Gastroesophageal sphincter (tissue), 4 donors: Measurements from ENCODE around the gene TMOD1. TPM values are rescaled to one million over a fixed set of nuclear protein-coding genes. Genes with fewer than 3 reads are reported as not detected.
A peak's percentile ranks its signal among the peaks of the same experiment; 100 is the strongest.
"Not testable (repeated sequence)": the region's sequence is repeated elsewhere in the genome, so short reads cannot be mapped to it uniquely, and the experiment has no call there.

Experiments used
- ATAC-seq: fragments of 150-250 bp; one replicate; pipeline ENCODE4 v1.9.1; 2016; ENCODE audit warnings: mild to moderate bottlenecking, moderate library complexity
- H3K27ac ChIP-seq, 4 donors: fragments of 200-600 bp; sonication (generic) in 3 of 4; 1 replicate in 3 of 4; 2 replicates in 1 of 4; pipeline ENCODE4 v1.5.1; 2016 to 2019
- H3K27me3 ChIP-seq: fragments of 200-600 bp; sonication (generic); one replicate; pipeline ENCODE4 v1.5.1; 2019
- H3K36me3 ChIP-seq, 2 donors: fragments of 200-600 bp; sonication (generic); one replicate each; pipeline ENCODE4 v1.5.1; 2019; ENCODE audit warnings: control low read depth in 1 of 2
- H3K4me1 ChIP-seq, 3 donors: fragments of 200-600 bp; sonication (generic); 1 replicate in 2 of 3; 2 replicates in 1 of 3; pipeline ENCODE4 v1.5.1; 2016 to 2019; ENCODE audit warnings: control low read depth in 2 of 3
- H3K4me3 ChIP-seq, 2 donors: fragments of 200-600 bp; sonication (generic); one replicate each; pipeline ENCODE4 v1.5.1; 2019; ENCODE audit warnings: mild to moderate bottlenecking in 1 of 2, moderate library complexity in 1 of 2
- H3K9me3 ChIP-seq, 3 donors: fragments of 200-600 bp; sonication (generic); one replicate each; pipeline ENCODE4 v1.5.1; 2017 to 2019; ENCODE audit warnings: control low read depth in 2 of 3
- CTCF ChIP-seq, 4 experiments: fragments of 200-600 bp in 2 of 4; fragments of 450-650 bp in 2 of 4; sonication (generic) in 1 of 4; IDR thresholded peaks; one replicate each; pipeline ENCODE4 v1.5.1; 2017 to 2019; ENCODE audit warnings: antibody characterized with exemption in 4 of 4, mild to moderate bottlenecking in 2 of 4, moderate library complexity in 2 of 4
- EP300 ChIP-seq: sonication (generic); formaldehyde crosslinking; IDR thresholded peaks from one replicate; pipeline ENCODE4 v1.6.1; 2017; ENCODE audit warnings: antibody characterized with exemption, mild to moderate bottlenecking
- POLR2A ChIP-seq, 2 donors: fragments of 450-650 bp; IDR thresholded peaks; one replicate each; pipeline ENCODE4 v1.6.1; 2017; ENCODE audit warnings: antibody characterized with exemption in 2 of 2, mild to moderate bottlenecking in 2 of 2, moderate library complexity in 1 of 2
- POLR2AphosphoS5 ChIP-seq: sonication (generic); formaldehyde crosslinking; IDR thresholded peaks from one replicate; pipeline ENCODE4 v1.6.1; 2017; ENCODE audit warnings: antibody characterized with exemption
- WGBS, 2 donors: methylation state at CpG; one replicate each; pipeline ENCODE4 v1.1.5; 2018; ENCODE audit warnings: low coverage in 1 of 2; 5-methylcytosine and 5-hydroxymethylcytosine counted together
- total RNA-seq, 4 donors: library from RNA; depleted of rRNA; stranded (reverse); fragments of >200 nt; gene quantifications; one replicate each; pipeline ENCODE4 v1.1.0, GENCODE V29; 2016

The TMOD1 gene
- total RNA-seq, result 10 to 100 TPM; 38.6 to 99.6 (median 76.7) TPM

GRCh38 chr9:97501177-97501971 lies at the start of gene TMOD1:
Gene TMOD1 (plus strand): TSS chr9:97501666. CDS start chr9:97524189, 22,523 bp downstream.
- H3K4me1 ChIP-seq, result peaks cover 0 to 60% (median 19%) of the 10 kb centered on the region in 3 donors
- 0% methylated on average over 2 to 9 of the region's 87 CpGs for WGBS, 2 donors
- ATAC-seq, result peak; percentile 92
- H3K9me3 ChIP-seq, result no peaks in the 10 kb centered on the region
- H3K4me3 ChIP-seq, result peak within 1 kb of the TSS; percentile 83 to 95
- H3K36me3 ChIP-seq, result peaks cover 0 to 7% of the 10 kb centered on the region in 2 donors
- TF ChIP-seq EP300 (no peak), POLR2AphosphoS5 (no peak), POLR2A (IDR thresholded peaks at IDR 0.05) (peak; percentile 48 to 60), CTCF (IDR thresholded peaks at IDR 0.05) (peak in 1 of 4 experiments; percentile 48)
- peak within 1 kb of the TSS; percentile 90 to 95 (median 94) for H3K27ac ChIP-seq
- H3K27me3 ChIP-seq, result no peaks in the 10 kb centered on the region

GRCh38 chr9:97453573-97453972 lies 47.9 kb upstream of the TMOD1 start:
- H3K27ac ChIP-seq, H3K4me3 ChIP-seq, H3K9me3 ChIP-seq, H3K27me3 ChIP-seq, ATAC-seq, H3K4me1 ChIP-seq: not testable (repeated sequence)
- peaks cover 0 to 22% of the 10 kb centered on the region in 2 donors for H3K36me3 ChIP-seq
- 96 to 97% methylated on average over 3 of the region's 3 CpGs for WGBS, 2 donors

- ATAC-seq, H3K27me3 ChIP-seq, H3K9me3 ChIP-seq, H3K4me3 ChIP-seq, H3K27ac ChIP-seq, H3K4me1 ChIP-seq: not testable (repeated sequence)
- H3K36me3 ChIP-seq, result peaks cover 0 to 16% of the 10 kb centered on the region in 2 donors
These were observed 44.6 kb upstream of the TMOD1 start for GRCh38 chr9:97456841-97457240.

GRCh38 chr9:97459326-97459725 lies 42.1 kb upstream of the TMOD1 start:
- Histone ChIP-seq H3K9me3 (no peaks in the 10 kb centered on the region), H3K4me1 (no peaks in the 10 kb centered on the region), H3K27ac (no peak overlapping the region), H3K27me3 (no peaks in the 10 kb centered on the region), H3K4me3 (no peak overlapping the region), H3K36me3 (peaks cover 0 to 30% of the 10 kb centered on the region in 2 donors)
- TF ChIP-seq CTCF (IDR thresholded peaks at IDR 0.05) (no peak), EP300 (no peak), POLR2AphosphoS5 (no peak), POLR2A (IDR thresholded peaks at IDR 0.05) (no peak)
- ATAC-seq, result no peak

- Histone ChIP-seq H3K36me3 (peaks cover 0 to 57% of the 10 kb centered on the region in 2 donors), H3K4me3 (no peak overlapping the region), H3K9me3 (no peaks in the 10 kb centered on the region), H3K27me3 (no peaks in the 10 kb centered on the region), H3K4me1 (no peaks in the 10 kb centered on the region), H3K27ac (no peak overlapping the region)
- TF ChIP-seq CTCF (IDR thresholded peaks at IDR 0.05), result no peak
- no peak for TF ChIP-seq POLR2A (IDR thresholded peaks at IDR 0.05)
- no peak for TF ChIP-seq EP300
- no peak for TF ChIP-seq POLR2AphosphoS5
- 80 to 84% methylated on average over 3 of the region's 3 CpGs for WGBS, 2 donors
- ATAC-seq, result no peak
These were observed 39.3 kb upstream of the TMOD1 start for GRCh38 chr9:97462159-97462558.

DNA sequence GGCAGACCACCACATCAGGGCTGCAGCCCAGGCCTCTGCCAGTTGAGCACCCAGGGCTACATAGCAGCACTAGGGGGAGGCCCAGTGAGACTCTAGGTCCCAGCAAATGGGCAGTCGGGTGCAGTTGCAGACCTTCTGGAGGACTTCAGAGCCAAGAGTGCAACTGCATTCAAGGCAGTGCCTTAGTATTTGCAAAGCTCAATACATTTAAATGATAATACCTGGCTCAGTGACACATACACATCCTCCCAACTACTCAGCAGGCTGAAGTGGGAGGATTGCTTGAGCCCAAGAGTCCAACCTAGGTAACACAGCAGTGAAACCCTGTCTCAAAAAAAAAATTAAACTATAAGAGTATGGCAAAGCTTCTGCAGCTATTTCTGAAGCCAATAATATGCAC lies 38.6 kb upstream of the TMOD1 start:
- H3K4me1 ChIP-seq, result no peaks in the 10 kb centered on the region
- no peak overlapping the region for H3K4me3 ChIP-seq
- no peak for ATAC-seq
- no peak overlapping the region for H3K27ac ChIP-seq
- H3K27me3 ChIP-seq, result no peaks in the 10 kb centered on the region
- WGBS, 2 donors, result no CpG with 5 or more reads among the region's 1 CpG
- TF ChIP-seq CTCF (IDR thresholded peaks at IDR 0.05), result no peak
- no peak for TF ChIP-seq POLR2A (IDR thresholded peaks at IDR 0.05)
- no peak for TF ChIP-seq EP300
- no peak for TF ChIP-seq POLR2AphosphoS5
- no peaks in the 10 kb centered on the region for H3K9me3 ChIP-seq
- peaks cover 0 to 57% of the 10 kb centered on the region in 2 donors for H3K36me3 ChIP-seq
